Activated CD8-positive, alpha-beta memory T cell treated with anti-CD3 and anti-CD28 coated beads for 24 hours (primary cell): ENCODE measurements around the gene HGS.
"Not testable (repeated sequence)": the region's sequence is repeated elsewhere in the genome, so short reads cannot be mapped to it uniquely, and the experiment has no call there.

ENCODE experiments used
- DNase-seq: peaks from one replicate; pipeline ENCODE4 v3.0.0-alpha.2; 2020

Gene HGS

DNA sequence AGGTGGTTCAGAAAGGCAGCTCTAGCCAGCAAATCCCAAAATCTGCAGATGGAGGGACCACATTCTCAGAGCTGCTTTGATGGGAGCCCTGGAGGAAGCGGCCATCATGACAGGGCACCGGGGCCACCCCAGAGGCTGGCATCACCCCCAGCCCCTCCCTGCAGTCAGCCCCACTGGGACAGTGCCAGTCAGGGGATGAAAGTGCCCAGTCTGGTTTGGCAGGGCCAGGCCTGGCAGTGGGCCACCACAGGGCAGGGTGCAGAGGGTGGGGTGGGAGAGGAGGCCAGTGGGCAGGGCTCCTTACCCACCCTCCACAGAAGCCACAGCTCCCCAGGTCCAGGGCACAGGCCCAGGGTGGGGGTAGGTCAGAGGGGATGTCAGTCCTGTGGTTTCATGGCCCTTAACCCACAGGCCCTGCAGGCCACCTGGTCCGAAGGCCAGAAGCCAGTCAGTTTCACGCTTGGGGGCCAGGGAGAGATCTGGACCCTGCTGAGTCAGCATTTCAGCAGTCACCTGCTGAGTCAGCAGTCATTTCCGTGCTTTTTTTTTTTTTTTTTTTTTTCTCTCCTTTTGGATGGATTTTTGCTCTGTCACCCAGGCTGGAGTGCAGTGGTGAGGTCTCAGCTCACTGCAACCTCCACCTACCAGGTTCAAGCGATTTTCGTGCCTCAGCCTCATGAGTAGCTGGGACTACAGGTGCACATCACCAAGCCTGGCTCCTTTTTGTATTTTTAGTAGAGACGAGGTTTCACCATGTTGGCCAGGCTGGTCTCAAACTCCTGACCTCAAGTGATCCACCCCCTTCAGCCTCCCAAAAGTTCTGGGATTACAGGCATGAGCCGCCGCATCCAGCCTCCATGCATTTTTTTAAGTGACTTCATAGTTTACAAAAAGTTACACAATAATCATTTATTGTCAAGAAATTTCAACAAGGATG, 38.6 kb downstream of the HGS start:
- DNase-seq = no peak

DNA sequence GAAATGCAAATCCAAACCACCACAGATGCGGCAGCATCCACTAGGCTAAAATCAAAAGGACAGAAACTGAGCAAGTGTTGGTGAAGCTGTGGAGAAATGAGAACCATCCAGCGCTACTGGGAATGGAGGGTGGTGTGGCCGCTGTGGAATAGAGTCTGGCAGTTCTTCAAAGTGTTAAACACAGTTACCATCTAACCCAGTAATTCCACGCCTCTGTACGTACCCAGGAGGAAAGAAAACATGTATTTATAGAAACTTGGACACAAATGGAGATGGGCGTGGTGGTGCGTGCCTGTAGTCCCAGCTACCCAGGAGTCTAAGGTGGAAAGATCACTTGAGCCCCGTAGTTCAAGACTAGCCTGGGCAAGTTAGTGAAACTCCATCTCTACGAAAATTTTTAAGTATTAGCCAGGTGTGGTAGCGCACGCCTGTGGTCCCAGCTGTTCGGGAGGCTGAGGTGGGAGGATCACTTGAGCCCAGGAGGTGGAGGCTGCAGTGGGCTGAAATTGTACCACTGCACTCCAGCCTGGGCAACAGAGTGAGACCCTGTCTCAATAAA, 39.9 kb downstream of the HGS start:
- DNase-seq = no peak

DNA sequence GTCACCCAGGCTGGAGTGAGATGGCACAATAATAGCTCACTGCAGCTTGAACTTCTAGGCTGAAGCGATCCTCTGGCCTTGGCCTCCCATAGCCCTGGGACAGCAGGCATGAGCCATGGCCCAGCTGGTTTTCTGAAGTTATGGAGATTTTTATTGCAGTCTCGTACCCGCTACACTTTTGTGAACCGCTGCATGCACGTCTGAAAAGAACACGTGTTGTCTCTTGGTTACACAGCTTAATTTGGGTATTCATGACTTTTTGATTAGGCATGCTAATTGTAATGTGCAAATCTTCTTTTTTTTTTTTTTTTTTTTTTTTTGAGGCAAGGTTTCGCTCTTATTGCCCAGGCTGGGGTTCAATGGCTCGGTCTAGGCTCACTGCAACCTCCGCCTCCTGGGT, 41.6 kb downstream of the HGS start:
- no peak for DNase-seq

DNA sequence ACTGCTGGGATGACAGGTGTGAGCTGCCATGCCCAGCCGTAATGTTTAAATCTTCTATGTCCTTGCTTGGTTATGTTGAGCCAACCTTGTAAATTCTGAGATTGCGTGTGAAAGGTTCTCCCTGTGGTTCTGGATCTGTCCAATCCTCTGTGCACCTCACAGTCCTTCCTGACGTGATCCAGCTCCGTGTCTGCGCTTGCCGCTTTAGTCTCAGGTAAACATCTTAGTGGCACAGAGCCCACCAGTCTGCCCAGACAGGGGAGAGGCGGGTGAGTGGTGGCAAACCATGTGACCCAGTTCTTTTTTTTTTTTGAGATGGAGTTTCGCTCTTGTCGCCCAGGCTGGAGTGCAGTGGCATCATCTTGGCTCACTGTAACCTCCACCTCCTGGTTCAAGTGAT, 42.2 kb downstream of the HGS start:
- DNase-seq = no peak

DNA sequence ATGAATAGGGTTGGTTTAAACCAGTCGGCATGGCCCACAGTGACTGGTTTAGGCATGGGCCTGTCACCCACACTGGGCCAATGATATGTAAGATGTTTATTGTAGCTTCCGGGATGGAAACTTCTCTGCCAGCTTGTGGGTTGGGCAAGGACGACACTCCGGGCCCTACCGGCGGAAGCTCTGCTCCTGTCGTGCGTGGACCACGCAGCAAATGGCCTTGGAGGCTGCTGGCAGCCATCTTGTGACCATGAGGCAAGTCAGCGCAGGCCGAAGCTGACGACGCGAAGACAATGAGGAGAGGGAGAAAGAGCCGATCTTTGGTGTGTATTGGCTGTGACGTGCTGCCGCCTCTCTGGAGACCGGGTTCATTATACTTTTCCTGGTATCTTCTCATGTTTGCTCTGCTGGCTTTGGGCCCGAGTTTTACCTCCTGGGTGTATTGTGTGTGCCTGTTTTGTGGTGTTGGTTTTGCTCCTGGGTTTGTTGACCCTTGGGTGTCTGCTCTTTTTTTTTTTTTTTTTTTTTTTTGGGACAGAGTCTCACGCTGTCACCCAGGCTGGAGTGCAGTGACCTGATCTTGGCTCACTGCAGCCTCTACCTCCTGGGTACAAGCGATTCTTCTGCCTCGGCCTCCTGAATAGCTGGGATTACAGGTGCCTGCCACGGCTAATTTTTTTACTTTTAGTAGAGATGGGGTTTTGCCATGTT, 43.7 kb downstream of the HGS start:
- DNase-seq = no peak

DNA sequence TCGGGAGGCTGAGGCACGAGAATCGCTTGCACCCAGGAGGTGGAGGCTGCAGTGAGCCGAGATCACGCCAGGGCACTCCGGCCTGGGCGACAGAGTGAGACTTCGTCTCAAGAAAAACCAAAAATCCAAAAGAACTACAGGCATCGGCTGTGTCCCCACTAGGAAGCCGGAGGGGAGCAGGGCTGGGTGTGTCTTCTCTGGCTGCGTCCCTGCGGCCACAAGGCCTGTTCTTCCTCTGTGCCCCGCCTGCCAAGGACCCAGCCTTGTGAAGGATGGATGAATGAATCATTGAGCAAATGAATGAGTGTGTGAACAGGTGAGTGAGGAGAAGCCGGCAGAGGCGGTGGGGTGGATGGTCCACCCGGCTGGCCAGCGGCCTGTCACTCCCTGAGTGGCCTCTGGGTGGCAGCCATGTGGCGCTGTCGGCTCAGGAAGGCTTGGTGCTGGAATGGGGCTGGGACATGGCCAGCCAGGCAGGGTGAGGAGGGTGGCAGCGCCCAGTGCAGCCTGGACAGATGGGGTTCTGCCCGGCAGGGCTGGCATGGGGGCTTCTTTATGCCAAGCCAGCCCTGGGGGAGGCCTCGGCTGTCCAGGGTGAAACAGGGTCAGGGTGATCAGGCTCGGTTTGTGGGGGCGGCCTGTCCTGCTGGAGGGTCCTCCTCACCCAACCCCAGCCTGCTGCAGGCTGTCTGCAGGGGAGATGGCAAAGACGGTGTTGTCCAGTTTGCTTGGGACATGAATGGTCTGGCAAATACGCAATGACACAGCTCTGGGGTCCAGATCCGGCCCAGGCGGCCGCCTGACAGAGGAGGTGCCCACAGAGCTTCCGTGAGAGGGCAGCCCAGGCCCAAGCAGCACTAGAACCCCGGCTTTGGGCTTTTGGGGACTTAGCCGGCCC, 49.9 kb downstream of the HGS start:
- DNase-seq = peak; percentile 88

DNA sequence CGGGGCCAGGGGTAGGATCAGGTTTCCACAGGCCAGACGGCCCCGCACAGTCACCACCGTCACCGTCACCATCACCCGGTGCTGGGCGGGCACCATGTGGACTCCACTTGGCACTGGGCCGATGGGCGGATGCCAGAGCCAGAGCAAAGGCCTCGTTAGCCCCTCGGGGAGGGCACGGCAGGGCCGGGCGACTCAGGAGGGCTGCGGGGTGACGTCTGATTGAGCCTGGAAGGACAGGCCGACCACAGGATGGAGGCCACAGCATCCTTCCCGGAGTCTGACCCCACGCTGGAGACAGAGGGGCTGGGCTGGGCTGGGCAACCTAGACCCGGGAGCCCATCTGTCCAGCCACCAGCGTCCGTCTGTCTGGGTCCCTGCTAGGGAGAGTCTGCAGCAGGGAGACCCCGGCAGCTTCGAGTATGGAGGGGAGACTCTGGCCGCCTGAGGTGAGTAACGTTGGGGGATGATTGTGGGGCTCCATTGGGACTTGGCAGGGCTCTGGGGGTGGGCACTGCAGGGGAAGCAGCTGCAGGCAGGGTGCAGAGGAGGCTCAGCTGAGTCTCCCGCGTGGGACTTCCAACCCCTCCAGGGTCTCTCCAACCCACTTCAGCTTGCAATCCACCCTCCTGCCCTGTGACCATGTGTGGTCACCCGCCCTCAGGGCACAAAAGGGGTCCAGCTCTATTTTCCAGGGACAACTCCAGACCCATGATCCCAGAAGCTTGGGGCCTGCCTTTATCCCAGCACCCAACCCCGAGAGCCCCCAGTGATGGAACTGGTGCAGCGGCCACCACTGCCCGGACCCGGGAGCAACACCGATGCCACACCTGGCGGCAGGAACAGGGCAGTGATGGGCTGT, 50.8 kb downstream of the HGS start:
- no peak for DNase-seq

DNA sequence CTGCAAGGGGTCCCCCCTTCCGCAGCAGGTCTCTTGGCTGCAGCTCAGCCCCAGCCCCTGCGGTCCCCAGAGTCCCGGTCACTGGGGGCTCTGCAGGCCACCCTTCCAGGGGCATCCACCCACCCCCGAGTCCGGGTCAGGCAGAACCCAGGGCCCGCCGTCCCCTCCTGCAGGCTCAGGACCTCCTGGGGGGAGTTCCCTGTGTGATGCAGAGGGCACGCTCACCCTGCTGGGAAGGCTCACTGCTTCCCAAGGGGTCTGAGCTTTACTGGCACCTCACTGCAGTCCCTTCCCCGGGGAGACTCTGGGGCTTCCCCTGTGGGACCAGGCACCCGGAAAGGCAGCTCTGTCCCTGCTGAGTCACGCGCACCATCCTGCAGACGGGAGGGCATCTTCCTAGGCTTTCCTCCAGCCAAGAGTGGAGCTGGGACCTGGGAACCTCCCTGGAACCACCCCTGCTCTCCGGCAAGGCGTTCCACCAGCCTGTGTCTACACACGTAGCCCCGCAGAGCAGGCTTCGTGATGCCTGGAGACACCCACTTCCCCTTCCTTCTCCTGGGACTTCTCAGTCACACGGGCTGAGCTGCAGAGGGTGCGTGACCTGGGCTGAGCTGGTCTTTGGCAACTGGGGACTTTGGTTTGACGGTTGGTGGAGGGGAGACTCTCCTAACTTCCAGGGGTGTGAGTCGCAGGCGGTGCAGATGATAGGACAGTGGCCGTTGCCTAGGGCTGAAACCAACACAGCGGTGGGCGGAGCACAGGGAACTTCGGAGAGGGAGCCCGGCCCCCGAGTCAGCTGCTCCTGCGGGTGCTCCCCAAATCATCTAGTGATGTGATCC, 51.7 kb downstream of the HGS start:
- DNase-seq = no peak

DNA sequence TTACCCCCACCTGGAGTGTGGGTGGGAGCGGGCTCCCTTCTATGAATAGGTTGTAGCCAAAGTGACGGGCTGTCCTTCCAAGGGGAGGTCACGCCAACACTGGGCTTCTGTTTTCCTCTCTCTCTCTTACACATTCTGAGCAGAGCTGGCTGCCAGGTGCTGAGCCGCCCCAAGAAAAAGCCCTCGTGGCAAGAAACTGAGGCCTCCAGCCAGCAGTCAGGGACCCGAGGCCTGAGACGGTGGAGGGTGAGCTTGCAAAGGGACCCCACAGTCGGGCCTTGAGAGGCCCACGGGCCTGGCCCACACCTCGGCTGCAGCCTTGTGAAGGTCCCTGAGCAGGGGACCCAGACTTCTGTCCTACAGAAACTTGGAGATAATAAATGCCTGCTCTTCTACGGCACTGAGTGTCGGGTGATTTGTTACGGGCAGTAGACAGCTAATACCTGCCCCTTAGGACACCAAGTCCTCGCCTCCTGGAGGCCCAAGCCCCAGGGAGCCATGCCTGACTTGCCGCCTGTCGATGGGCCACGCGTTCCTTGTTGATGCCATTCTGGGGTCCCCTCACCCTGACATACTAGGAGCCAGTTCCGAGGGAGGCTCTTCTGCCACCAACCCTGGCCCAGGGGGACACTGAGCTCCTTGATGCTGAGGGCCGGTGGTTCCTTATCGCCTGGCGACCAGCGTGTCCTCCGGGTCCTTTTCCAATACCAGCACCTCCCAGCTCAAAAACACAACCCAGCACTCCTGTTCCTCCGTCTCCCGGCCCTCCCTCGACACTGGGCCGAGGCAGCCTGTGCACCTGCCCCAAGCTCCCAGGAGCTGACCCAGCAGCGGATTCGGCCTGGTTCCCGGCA, 54.4 kb downstream of the HGS start:
- no peak for DNase-seq

DNA sequence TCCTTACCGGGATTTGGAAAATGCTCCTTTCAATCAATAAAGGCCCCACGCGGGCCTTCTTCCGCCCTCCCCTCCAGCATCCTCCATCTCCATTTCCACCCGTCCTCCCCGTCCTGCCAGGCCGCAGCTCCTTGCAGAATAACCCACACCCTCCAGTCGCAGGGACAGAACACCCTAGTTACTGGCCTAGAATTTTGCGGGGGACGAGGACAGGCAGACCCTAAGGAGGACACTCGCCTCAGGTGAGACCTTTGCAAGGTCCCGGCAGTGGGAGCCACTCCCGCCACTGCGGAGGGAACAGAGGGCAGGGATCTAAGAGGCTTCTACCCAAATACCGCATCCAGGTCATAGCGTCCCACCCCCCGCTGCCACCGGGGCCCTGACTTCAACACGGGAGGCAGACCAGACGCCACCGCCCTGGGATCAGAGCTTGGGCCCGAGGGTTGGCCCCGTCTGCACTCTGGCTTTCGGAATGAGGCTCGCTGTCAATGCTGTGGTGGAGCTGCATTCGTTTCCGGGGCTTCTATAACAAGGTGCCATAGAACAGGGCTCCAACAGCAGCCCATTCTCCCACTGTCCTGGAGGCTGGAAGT, 55.1 kb downstream of the HGS start:
- DNase-seq = no peak

DNA sequence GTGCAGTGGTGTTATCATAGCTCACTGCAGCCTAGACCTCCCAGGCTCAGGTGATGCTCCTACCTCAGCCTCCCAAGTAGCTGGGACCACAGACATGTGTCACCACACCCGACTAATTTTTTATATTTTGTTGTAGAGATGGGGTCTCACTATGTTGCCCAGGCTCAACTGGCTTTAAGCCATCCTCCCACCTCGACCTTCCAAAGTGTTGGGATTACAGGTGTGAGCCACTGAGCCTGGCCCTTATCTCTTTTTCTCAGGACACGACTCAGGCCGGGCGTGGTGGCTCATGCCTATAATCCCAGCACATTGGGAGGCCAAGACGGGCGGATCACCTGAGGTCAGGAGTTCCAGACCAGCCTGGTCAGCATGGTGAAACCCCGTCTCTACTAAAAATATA, 55.8 kb downstream of the HGS start:
- not testable (repeated sequence) for DNase-seq

DNA sequence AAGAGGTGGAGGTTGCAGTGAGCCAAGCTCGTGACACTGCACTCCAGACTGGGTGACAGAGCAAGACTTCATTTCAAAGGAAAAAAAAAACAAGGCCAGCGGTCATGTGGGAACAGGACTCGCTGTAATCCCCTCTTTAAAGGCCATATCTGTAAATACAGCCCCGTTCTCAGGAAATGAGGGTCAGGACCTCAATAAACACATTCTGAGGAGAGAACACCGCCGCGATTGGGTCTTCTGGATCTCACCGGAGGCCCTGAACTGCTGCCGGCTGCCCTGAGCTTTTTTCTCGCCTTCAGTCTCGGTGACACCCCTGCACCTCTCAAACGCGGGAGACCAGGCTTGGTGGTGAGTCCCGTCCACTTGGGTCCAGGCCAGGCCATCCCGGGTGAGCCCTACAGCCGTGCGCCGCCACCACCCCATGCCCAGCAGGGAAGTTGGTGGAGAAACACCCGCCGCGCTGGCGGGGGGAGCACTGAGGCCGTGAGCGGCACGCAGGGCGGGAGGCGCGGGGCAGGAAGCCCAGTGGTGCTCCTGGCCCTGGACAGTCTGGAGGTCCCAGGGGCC, 56.7 kb downstream of the HGS start:
- no peak for DNase-seq

DNA sequence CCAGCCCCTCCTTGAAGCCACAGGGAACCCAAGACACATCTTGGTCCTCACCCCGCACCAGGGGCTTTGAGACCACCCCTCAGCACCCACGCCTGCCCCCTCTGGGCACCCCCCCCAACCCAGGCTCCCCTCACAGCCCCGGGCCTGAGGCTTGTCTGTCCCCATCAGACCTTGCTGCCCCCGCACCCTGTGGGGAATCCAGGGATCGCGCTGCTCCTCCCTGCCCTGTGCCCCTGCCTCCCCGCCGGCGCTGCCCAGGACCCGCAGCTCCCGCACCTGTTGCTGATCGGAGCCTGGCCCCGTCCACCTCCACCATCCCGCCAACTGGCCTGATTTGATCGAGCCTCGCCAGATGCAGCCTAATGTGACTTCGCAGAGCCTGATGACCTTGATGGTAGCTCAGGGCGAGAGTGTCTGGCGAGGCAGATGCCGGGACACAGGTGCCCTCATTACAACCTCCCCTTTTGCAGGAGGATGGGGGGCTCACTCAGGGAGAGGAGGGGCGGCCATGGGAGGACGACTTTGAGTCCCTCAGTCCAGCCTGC, 57.3 kb downstream of the HGS start:
- no peak for DNase-seq

DNA sequence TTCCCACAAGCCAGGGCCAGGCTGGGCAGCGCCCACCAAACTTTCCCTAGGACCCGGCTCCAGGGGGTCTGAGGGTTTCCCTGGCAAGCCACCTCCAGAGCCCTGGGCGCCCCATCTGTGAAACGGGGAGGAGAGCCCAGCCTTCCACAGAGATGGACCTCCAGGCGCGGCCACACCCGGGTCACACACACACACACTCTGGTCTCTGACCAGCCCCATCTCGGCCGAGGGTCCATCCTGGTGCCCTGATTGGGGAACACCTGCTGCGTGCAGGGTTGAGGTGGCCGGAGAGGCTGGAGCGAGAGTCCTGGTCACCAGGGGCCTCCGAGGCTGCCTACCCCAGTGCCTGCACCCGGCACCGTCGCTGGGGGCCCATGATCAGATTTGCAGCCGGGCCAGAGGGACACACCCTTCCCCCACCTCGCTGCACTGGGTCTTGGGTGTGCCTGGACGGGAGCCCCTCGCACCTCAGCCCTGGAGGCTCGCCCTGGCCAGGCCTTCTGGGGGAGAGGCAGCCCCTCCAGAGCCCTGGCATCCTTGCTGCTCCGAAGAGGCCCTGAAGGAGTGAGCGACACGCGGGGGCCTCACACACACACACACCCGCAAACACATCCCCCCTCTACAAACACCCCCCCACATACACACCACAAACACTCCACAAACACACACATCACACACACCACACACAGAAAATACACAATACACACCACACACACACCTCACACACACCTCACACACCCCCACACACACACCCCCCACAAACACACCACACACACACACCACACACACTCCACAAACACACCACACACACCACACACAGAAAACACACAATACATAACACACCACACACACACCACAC, 58.0 kb downstream of the HGS start:
- DNase-seq = no peak
